Mammary epithelial cell (primary cell): ENCODE measurements around the gene ZNF221.

ENCODE experiments used
- EZH2 ChIP-seq: IDR thresholded peaks from 2 replicates; pipeline ENCODE4 v1.6.1; 2012; ENCODE audit warnings: low read length, inconsistent platforms, borderline replicate concordance
- TF ChIP-seq, protein P1 (sequence below), 2 donors: IDR thresholded peaks in 1 of 2; conservative IDR thresholded peaks in 1 of 2; 2 replicates each; pipeline ENCODE4 v1.5.1; 2011 to 2012; ENCODE audit warnings: inconsistent platforms in 2 of 2, low read length in 2 of 2, mild to moderate bottlenecking in 2 of 2, control low read depth in 1 of 2, low read depth in 1 of 2; ENCODE audit not compliant: insufficient read depth in 1 of 2; ENCODE audit errors: extremely low read depth in 1 of 2

DNA sequence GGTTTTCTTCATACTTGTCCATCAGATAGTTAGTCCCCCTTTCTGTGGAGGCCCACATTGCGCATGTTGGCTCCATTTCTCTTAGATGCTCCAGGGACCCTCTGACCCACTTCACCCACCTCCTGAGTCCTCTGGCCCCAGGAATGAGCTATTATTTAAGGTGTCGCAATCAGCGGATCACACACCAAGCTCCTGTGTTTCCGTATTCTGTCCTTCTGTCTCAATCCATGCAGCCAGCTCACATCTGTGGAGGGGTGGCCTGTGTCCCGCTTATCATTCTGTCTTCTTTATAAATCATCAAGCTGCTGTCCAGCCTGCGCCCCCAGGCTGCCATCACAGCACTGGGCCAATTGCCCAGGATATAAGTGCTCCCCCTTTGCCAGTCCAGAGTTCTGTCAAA, 56.4 kb downstream of the ZNF221 start:
- TF ChIP-seq, protein P1, sequence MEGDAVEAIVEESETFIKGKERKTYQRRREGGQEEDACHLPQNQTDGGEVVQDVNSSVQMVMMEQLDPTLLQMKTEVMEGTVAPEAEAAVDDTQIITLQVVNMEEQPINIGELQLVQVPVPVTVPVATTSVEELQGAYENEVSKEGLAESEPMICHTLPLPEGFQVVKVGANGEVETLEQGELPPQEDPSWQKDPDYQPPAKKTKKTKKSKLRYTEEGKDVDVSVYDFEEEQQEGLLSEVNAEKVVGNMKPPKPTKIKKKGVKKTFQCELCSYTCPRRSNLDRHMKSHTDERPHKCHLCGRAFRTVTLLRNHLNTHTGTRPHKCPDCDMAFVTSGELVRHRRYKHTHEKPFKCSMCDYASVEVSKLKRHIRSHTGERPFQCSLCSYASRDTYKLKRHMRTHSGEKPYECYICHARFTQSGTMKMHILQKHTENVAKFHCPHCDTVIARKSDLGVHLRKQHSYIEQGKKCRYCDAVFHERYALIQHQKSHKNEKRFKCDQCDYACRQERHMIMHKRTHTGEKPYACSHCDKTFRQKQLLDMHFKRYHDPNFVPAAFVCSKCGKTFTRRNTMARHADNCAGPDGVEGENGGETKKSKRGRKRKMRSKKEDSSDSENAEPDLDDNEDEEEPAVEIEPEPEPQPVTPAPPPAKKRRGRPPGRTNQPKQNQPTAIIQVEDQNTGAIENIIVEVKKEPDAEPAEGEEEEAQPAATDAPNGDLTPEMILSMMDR (conservative IDR thresholded peaks at IDR 0.05 in 1 of 2, IDR thresholded peaks at IDR 0.05 in 1 of 2; ENCODE audit: extremely low read depth in 1 of 2, insufficient read depth in 1 of 2, low read depth in 1 of 2, low read length in 2 of 2), result no peak
- TF ChIP-seq EZH2, result no peak
